ENCODE results near the gene HOXA10.

Gene HOXA10

GRCh38 chr7:27168265-27168947 lies 5.7 kb downstream of the HOXA10 start:
- no peak overlapping the region for H3K4me3 ChIP-seq (ENCODE audit: low read depth, low read length)

- no peak overlapping the region for H3K4me3 ChIP-seq (ENCODE audit: low read depth, low read length)
Measured at GRCh38 chr7:27167916-27168264, 6.2 kb downstream of the HOXA10 start.

GRCh38 chr7:27166531-27167505 lies 7.3 kb downstream of the HOXA10 start:
- H3K4me3 ChIP-seq (ENCODE audit: low read depth, low read length): no peak overlapping the region

GRCh38 chr7:27165996-27166530 lies 8.1 kb downstream of the HOXA10 start:
- H3K4me3 ChIP-seq (ENCODE audit: low read depth, low read length): no peak overlapping the region

- H3K4me3 ChIP-seq (ENCODE audit: low read depth, low read length): no peak within 1 kb of the TSS
Measured at GRCh38 chr7:27165089-27165995, 8.8 kb downstream of the HOXA10 start, which contains the start of gene HOXA9. TSS of gene HOXA9 (minus strand) at chr7:27165537. CDS start at chr7:27165457, 80 bp downstream.

GRCh38 chr7:27164367-27165088 lies 9.6 kb downstream of the HOXA10 start:
- H3K4me3 ChIP-seq (ENCODE audit: low read depth, low read length): no peak overlapping the region

- no peak overlapping the region for H3K4me3 ChIP-seq (ENCODE audit: low read depth, low read length)
Measured at GRCh38 chr7:27164045-27164366, 10.1 kb downstream of the HOXA10 start.

GRCh38 chr7:27163288-27164044 lies 10.7 kb downstream of the HOXA10 start:
- H3K4me3 ChIP-seq (ENCODE audit: low read depth, low read length): no peak overlapping the region

- no peak overlapping the region for H3K4me3 ChIP-seq (ENCODE audit: low read depth, low read length)
Measured at GRCh38 chr7:27162561-27163287, 11.4 kb downstream of the HOXA10 start.

GRCh38 chr7:27161721-27162560 lies 12.2 kb downstream of the HOXA10 start:
- H3K4me3 ChIP-seq (ENCODE audit: low read depth, low read length): no peak overlapping the region

- H3K4me3 ChIP-seq (ENCODE audit: low read depth, low read length): no peak overlapping the region
Measured at GRCh38 chr7:27161214-27161720, 12.9 kb downstream of the HOXA10 start.

GRCh38 chr7:27160546-27161213 lies 13.4 kb downstream of the HOXA10 start:
- H3K4me3 ChIP-seq (ENCODE audit: low read depth, low read length): no peak overlapping the region

- no peak overlapping the region for H3K4me3 ChIP-seq (ENCODE audit: low read depth, low read length)
Measured at GRCh38 chr7:27160145-27160545, 14.0 kb downstream of the HOXA10 start.

- H3K4me3 ChIP-seq (ENCODE audit: low read depth, low read length): no peak overlapping the region
Measured at GRCh38 chr7:27159266-27160144, 14.6 kb downstream of the HOXA10 start.

- H3K4me3 ChIP-seq (ENCODE audit: low read depth, low read length): no peak overlapping the region
Measured at GRCh38 chr7:27158436-27159265, 15.5 kb downstream of the HOXA10 start.
